GM13977 (cell line): Measurements from ENCODE around the gene GMPPA.

Experiments used
- DNase-seq: peaks from one replicate; pipeline ENCODE4 v3.0.0; 2012; ENCODE audit warnings: low spot score
- CTCF ChIP-seq: IDR thresholded peaks from 2 replicates; pipeline ENCODE4 v1.5.1; 2012; ENCODE audit warnings: mild to moderate bottlenecking, control low read depth; ENCODE audit not compliant: insufficient read depth; ENCODE audit errors: extremely low read depth, missing control alignments
- in situ Hi-C: fragments of 300-500 bp; cut with MboI; formaldehyde crosslinking; loops from one replicate; pipeline ENCODE4 v1.12.0; 2022; ENCODE audit warnings: low sequenced_read_pairs, low pct_unique_long_range_greater_than_20kb, mixed read lengths, inconsistent platforms; ENCODE audit not compliant: unreplicated experiment

GMPPA gene

DNA sequence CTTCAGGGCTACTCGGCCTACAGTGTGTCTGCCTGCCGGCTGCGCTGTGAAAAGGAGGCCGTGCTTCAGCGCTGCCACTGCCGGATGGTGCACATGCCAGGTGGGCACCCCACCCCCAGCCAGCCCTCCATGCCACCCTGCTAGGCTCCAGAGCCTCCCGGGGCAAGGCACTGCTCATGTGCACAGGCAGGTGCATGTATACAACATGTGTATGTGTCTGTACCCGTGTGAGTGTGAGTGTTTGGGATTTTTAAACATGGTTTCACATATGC, 33.6 kb downstream of the GMPPA start:
- no peak for DNase-seq
- TF ChIP-seq CTCF = no peak
- in situ Hi-C loops = loop anchor here (10.0 kb wide), 1 partner anchor 128 kb away; no protein-coding TSS in a partner anchor

- in situ Hi-C loops = loop anchor here (10.0 kb wide), 1 partner anchor 129 kb away; no protein-coding TSS in a partner anchor
- no peak for DNase-seq
- no peak for TF ChIP-seq CTCF
These were observed 35.4 kb downstream of the GMPPA start for GRCh38 chr2:219533930-219534661.

DNA sequence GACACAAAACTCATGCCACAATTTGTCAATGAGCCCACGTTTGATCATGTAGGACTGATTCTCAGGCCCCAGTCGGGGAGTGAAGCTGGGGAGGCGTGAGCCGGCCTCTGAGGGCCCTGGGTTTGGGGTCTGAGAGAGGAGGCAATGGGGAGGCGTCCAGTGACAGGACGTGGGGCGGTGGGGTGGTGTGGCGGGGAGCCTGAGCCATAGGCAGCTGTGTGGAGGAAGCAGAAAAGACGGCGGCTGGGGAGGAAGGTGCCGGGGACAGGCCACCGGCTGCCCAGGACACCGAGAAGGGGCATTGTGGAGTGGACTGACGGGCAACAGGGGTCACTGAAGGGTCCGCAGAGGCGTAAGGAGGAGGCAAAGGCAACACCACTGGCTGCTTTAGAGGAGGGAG, 37.7 kb downstream of the GMPPA start:
- TF ChIP-seq CTCF = no peak
- no peak for DNase-seq
- in situ Hi-C loops = loop anchor here (10.0 kb wide), 1 partner anchor 132 kb away; no protein-coding TSS in a partner anchor

DNA sequence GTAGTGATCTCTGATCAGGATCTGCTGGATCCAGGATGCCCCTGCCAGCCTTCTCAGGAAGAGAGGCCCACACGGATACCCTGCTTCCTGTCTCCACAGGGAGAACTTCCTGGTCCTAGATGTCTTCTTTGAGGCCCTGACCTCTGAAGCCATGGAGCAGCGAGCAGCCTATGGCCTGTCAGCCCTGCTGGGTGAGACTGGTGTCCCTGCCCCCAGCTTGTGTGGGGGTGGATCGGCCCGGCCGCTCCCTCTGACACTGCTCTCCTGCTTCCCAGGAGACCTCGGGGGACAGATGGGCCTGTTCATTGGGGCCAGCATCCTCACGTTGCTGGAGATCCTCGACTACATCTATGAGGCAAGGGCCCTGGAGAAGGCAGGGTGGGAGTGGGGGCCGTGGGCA, 38.3 kb downstream of the GMPPA start:
- in situ Hi-C loops = loop anchor here (10.0 kb wide), 1 partner anchor 132 kb away; no protein-coding TSS in a partner anchor
- no peak for DNase-seq
- no peak for TF ChIP-seq CTCF

DNA sequence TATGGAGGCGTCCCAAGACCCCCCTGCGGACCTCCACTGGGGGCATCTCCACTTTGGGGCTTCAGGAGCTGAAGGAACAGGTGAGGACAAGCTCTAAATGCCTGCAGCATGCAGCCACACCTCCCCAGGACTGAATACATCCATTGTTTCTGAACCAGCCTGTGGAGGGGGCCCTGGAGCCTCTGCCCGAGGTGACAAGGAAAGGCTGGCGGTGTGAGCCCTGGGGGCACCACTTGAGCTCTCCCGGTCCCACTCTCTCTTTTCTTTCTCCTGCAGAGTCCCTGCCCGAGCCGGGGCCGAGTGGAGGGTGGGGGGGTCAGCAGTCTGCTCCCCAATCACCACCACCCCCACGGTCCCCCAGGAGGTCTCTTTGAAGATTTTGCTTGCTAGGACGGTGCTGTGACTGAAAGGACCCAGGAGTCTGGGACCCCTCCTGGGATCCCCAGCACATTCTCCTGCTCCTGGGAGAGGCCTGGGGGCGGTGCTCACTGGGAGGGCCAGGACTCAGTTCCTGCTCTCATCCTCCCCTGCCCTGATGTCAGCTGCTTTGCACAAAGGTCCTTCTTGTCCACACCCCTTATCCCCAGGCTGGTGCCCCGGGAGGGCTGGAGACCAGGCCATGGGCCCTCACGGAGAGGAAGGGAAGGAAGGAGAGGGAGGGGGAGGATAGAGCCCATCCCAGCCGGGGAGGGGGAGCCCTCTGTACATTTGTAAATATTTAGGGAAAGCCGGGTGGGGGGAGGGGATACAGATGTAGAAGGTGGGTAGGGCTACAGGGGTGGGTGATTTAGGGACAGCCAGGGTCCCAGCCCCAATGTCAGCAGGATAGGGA, 39.2 kb downstream of the GMPPA start:
- TF ChIP-seq CTCF = no peak
- in situ Hi-C loops = loop anchor here (10.0 kb wide), 1 partner anchor 133 kb away; no protein-coding TSS in a partner anchor
- DNase-seq = no peak

DNA sequence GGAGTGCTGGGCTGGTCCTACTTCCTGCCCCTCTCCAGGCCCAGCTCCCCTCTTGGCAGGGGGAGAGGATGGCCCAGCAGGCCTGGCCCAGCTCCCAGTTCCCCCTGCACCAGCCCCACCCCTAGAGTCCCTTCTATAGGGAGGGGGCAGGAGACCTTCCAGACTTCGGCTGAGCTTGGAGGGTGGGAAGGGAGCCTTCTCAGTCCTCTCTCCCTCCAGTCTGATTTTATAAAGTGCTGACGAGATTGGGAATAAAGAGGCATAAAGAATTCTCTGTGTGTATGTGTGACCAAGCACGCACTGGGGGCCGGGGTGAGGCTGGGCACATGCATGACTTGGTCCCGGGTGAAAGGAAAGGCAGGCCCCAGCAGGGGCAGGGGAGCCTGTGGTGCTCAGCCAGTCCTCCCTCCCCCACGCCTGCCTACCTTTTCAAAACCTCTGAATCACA, 39.8 kb downstream of the GMPPA start:
- no peak for TF ChIP-seq CTCF
- DNase-seq = no peak
- in situ Hi-C loops = loop anchor here (10.0 kb wide), 1 partner anchor 134 kb away; no protein-coding TSS in a partner anchor
